Upper lobe of left lung (tissue), 6 donors: ENCODE data around the gene GFRA1. TPM values are rescaled to one million over a fixed set of nuclear protein-coding genes. Genes with fewer than 3 reads are reported as not detected.
A peak's percentile ranks its signal among the peaks of the same experiment; 100 is the strongest.

Experiments used
- ATAC-seq, 2 donors: fragments of 200-7000 bp; cut with Tn5 transposase; one replicate each; pipeline ENCODE4 v1.9.1; 2022; ENCODE audit warnings: mild to moderate bottlenecking in 2 of 2, moderate library complexity in 2 of 2; ENCODE audit not compliant: low FRiP score in 2 of 2
- DNase-seq, 2 donors: peaks; one replicate each; pipeline ENCODE4 v3.0.0-alpha.2; 2019 to 2020
- H3K27ac ChIP-seq, 4 donors: fragments of 200-600 bp; sonication (generic); one replicate each; pipeline ENCODE4 v1.5.1; 2016 to 2019
- H3K27me3 ChIP-seq, 4 donors: fragments of 200-600 bp; sonication (generic); one replicate each; pipeline ENCODE4 v1.5.1; 2017 to 2019
- H3K36me3 ChIP-seq, 4 donors: fragments of 200-600 bp; sonication (generic); one replicate each; pipeline ENCODE4 v1.5.1; 2016 to 2019
- H3K4me1 ChIP-seq, 4 donors: fragments of 200-600 bp; sonication (generic); one replicate each; pipeline ENCODE4 v1.5.1; 2018 to 2019
- H3K4me3 ChIP-seq, 4 donors: fragments of 200-600 bp; sonication (generic); one replicate each; pipeline ENCODE4 v1.5.1; 2017 to 2019; ENCODE audit warnings: mild to moderate bottlenecking in 2 of 4, moderate library complexity in 1 of 4
- H3K9me3 ChIP-seq, 4 donors: fragments of 200-600 bp; sonication (generic); one replicate each; pipeline ENCODE4 v1.5.1; 2018 to 2019
- EP300 ChIP-seq, 4 donors: sonication (generic); formaldehyde crosslinking; IDR thresholded peaks; one replicate each; pipeline ENCODE4 v1.5.1; 2017; ENCODE audit warnings: antibody characterized with exemption in 4 of 4, control low read depth in 2 of 4
- POLR2A ChIP-seq, 4 donors: fragments of 450-650 bp; IDR thresholded peaks; one replicate each; pipeline ENCODE4 v1.5.1; 2016 to 2017; ENCODE audit warnings: antibody characterized with exemption in 4 of 4, mild to moderate bottlenecking in 2 of 4
- POLR2AphosphoS5 ChIP-seq, 2 donors: sonication (generic); formaldehyde crosslinking; IDR thresholded peaks; one replicate each; pipeline ENCODE4 v1.5.1; 2017; ENCODE audit warnings: antibody characterized with exemption in 2 of 2
- WGBS, 2 donors: methylation state at CpG; one replicate each; pipeline ENCODE4 v1.1.5; 2017 to 2018; 5-methylcytosine and 5-hydroxymethylcytosine counted together
- total RNA-seq, 6 donors: library from RNA; depleted of rRNA in 4 of 6; stranded (reverse); fragments of >200 nt in 4 of 6; gene quantifications; one replicate each; pipeline versions ENCODE4 v1.1.0 to v1.2.1, GENCODE V29; 2016 to 2021
- TF ChIP-seq, protein P1 (sequence below), 6 experiments: fragments of 450-650 bp in 4 of 6; fragments of 200-600 bp in 2 of 6; sonication (generic) in 2 of 6; IDR thresholded peaks; one replicate each; pipeline ENCODE4 v1.5.1; 2016 to 2019; ENCODE audit warnings: antibody characterized with exemption in 6 of 6
- donor health status: DM: no; HTN: no; CAD: no; lungs with moderate emphysema.
- donor health status: DM: no; HTN: yes; CAD: no; lungs with severe emphysema.

GFRA1 gene, protein sequence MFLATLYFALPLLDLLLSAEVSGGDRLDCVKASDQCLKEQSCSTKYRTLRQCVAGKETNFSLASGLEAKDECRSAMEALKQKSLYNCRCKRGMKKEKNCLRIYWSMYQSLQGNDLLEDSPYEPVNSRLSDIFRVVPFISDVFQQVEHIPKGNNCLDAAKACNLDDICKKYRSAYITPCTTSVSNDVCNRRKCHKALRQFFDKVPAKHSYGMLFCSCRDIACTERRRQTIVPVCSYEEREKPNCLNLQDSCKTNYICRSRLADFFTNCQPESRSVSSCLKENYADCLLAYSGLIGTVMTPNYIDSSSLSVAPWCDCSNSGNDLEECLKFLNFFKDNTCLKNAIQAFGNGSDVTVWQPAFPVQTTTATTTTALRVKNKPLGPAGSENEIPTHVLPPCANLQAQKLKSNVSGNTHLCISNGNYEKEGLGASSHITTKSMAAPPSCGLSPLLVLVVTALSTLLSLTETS
- total RNA-seq: 1 to 10 TPM in 5 of 6 donors, under 1 TPM in 1; under 0.01 to 9.2 (median 2.3) TPM

DNA sequence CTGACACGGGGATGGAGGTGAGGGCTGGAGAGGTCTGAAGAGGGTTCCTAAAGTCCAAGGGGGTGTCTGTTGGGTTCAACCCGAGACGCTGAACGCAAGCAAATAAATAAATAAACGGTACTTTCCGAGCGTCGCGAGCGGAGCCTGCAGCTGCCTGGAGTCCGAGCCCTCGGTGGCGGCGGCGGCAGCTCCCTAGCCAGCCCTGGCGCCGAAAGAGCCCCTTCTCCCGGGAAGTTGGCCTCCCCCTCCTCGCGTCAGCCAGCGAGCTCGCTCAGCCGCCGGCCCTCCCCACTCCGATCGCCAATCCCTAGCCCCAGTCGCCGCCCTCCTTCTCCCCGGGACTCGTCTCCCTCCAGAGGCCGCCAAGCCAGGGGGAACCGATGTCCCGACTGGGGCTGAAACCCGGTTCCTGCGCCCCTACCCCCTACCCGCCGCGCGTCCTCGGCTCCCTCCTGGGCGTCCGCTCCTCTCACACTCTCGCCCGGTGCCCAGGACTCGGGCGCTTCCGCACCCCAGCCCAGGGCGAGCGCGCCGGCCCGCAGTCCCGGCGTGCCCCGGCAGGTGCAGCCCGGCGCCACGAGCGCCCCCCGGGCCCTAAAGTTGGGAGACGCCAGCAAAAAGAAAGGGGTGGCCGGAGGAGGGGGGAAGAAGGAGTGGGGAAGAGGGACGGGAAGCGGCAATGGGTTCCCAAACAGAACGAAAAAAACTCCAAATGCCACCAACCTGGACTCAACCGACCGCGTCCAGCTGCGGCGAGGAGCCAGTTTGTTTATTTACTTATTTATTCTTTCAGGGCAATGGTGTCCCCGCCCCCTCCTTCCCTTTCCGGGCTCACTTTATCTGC lies at the start of gene GFRA1:
Gene GFRA1, minus strand, starts transcription at position 767 of the 844 bp plus-strand sequence. CDS start 1,177 bp downstream, outside the sequence.
- Histone ChIP-seq H3K36me3 (no peaks in the 10 kb centered on the region), H3K27ac (peak within 1 kb of the TSS in 1 of 4 donors; percentile 50)
- WGBS, 2 donors: 1 to 2% methylated on average over 45 to 59 of the region's 72 CpGs

DNA sequence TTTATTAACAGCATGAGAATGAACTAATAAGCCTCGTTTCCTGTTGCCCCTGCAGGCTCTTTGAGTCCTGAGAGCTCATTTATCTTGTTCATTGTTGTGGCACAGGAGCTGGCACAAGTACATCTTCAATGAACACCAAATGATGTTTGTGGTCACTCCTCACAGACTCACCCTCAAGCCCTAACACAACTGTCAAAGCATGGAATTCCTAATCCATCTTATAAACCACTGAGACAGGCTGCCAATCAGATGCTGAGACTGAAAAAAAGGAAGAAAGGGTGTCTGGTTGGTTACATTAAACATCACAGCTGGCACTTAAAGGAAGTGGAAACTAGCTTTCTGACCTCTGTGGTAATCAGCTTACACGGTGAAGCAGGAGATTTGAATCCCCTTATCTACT lies 43.5 kb upstream of the GFRA1 start:
- DNase-seq: no peak
- no peak for ATAC-seq
- Histone ChIP-seq H3K27ac (no peak overlapping the region), H3K9me3 (no peaks in the 10 kb centered on the region), H3K4me1 (no peaks in the 10 kb centered on the region), H3K4me3 (no peak overlapping the region), H3K36me3 (no peaks in the 10 kb centered on the region), H3K27me3 (no peaks in the 10 kb centered on the region)
- no peak for TF ChIP-seq POLR2A (IDR thresholded peaks at IDR 0.05)
- no peak for TF ChIP-seq EP300 (IDR thresholded peaks at IDR 0.05)
- no peak for TF ChIP-seq POLR2AphosphoS5 (IDR thresholded peaks at IDR 0.05)
- TF ChIP-seq, protein P1, sequence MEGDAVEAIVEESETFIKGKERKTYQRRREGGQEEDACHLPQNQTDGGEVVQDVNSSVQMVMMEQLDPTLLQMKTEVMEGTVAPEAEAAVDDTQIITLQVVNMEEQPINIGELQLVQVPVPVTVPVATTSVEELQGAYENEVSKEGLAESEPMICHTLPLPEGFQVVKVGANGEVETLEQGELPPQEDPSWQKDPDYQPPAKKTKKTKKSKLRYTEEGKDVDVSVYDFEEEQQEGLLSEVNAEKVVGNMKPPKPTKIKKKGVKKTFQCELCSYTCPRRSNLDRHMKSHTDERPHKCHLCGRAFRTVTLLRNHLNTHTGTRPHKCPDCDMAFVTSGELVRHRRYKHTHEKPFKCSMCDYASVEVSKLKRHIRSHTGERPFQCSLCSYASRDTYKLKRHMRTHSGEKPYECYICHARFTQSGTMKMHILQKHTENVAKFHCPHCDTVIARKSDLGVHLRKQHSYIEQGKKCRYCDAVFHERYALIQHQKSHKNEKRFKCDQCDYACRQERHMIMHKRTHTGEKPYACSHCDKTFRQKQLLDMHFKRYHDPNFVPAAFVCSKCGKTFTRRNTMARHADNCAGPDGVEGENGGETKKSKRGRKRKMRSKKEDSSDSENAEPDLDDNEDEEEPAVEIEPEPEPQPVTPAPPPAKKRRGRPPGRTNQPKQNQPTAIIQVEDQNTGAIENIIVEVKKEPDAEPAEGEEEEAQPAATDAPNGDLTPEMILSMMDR (IDR thresholded peaks at IDR 0.05): no peak
- WGBS, 2 donors: 5 to 19% methylated on average over 2 of the region's 2 CpGs

More for the DNA sequence above, at the start of gene GFRA1:
- Histone ChIP-seq H3K27me3 (peaks cover 0 to 43% (median 16%) of the 10 kb centered on the region in 4 donors), H3K9me3 (no peaks in the 10 kb centered on the region), H3K4me1 (peaks cover 3 to 38% (median 29%) of the 10 kb centered on the region in 4 donors), H3K4me3 (peak within 1 kb of the TSS in 3 of 4 donors; percentile 33 to 47 (median 46))
- peak in 1 of 2 donors; percentile 47 for ATAC-seq
- TF ChIP-seq, protein P1 (IDR thresholded peaks at IDR 0.05): no peak
- TF ChIP-seq EP300 (IDR thresholded peaks at IDR 0.05): no peak
- peak in 1 of 2 donors; percentile 80 for DNase-seq

DNA sequence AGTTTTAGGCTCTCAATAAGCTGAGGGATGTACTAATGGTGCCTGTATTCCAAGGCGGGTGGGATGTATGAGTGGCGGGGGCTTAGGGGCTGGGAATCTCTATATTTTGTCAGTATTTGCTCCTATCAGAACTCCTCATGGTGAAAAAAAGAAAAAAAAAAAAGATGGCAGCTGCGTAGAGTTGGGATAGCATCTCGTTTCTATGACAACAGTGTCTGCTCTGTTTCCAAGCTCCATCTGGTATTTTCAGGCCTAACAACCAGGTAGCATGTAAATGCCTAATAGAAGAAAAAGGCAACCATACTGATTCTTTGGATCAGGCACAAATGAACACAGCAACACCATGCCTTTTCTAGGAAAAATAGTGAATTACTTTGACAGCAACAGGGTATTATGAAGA lies 39.5 kb upstream of the GFRA1 start:
- no peak overlapping the region for H3K27ac ChIP-seq
- DNase-seq: no peak
- H3K4me3 ChIP-seq: no peak overlapping the region
- TF ChIP-seq EP300 (IDR thresholded peaks at IDR 0.05) (no peak), POLR2A (IDR thresholded peaks at IDR 0.05) (no peak)
- no peak for ATAC-seq
- H3K4me1 ChIP-seq: no peaks in the 10 kb centered on the region
- 83 to 85% methylated on average over 4 of the region's 4 CpGs for WGBS, 2 donors
- H3K9me3 ChIP-seq: no peaks in the 10 kb centered on the region
- H3K36me3 ChIP-seq: no peaks in the 10 kb centered on the region
- H3K27me3 ChIP-seq: no peaks in the 10 kb centered on the region

DNA sequence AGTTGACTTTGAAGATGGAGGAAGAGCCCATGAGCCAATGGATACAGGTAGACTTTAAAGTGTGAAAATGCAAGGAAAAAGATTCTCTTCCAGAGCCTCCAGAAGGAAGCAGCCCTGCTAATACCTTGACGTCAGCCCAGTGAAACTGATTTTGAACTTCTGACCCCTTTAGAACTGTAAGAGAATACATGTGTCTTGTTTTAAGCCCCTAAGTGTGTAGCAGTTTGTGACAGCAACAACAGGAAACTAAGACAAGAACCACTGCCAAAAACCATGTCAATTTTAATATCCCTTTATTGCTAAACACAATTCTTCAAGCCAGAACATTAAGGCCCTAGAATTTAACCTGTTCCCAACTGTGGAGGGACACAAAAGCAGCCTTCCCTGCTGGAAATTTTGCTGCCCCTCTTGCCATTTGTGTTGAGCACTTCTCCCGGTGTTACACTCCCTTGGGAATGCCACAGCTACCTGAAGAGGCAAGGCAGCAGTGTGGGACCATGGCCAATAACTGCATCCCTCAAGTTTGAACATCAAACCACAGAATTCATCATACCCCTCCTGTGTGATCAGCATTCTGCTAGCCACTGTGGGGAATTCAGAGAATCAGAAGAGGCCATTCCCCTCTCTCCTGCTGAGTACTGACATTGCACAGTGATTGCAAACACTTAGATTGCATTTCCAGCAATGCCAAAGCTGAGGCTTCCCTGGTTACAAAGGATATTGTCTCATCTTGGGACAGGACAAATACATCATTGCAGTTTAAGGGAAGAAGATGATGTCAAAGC lies 38.9 kb upstream of the GFRA1 start:
- no peaks in the 10 kb centered on the region for H3K27me3 ChIP-seq
- ATAC-seq (no peak), DNase-seq (no peak)
- TF ChIP-seq, protein P1 (IDR thresholded peaks at IDR 0.05): no peak
- no peak for TF ChIP-seq POLR2AphosphoS5 (IDR thresholded peaks at IDR 0.05)
- no peak for TF ChIP-seq POLR2A (IDR thresholded peaks at IDR 0.05)
- no peak for TF ChIP-seq EP300 (IDR thresholded peaks at IDR 0.05)
- H3K36me3 ChIP-seq: no peaks in the 10 kb centered on the region
- H3K4me1 ChIP-seq: no peaks in the 10 kb centered on the region
- no peak overlapping the region for H3K27ac ChIP-seq
- no peaks in the 10 kb centered on the region for H3K9me3 ChIP-seq
- 57 to 72% methylated on average over 2 of the region's 2 CpGs for WGBS, 2 donors
- H3K4me3 ChIP-seq: no peak overlapping the region
